Ovary (tissue), 3 donors: Measurements from ENCODE around the gene RARRES2.

Experiments used
- CTCF ChIP-seq, 3 donors: fragments of 450-650 bp in 2 of 3; fragments of 200-600 bp in 1 of 3; IDR thresholded peaks; one replicate each; pipeline versions ENCODE4 v1.5.1 to v1.8.0; 2016 to 2022; ENCODE audit warnings: antibody characterized with exemption in 3 of 3, mild to moderate bottlenecking in 1 of 3
- POLR2A ChIP-seq: fragments of 450-650 bp; IDR thresholded peaks from one replicate; pipeline ENCODE4 v1.6.1; 2017; ENCODE audit warnings: antibody characterized with exemption, mild to moderate bottlenecking, moderate library complexity
- donor health status: DM: no; HTN: no; CAD: no.

- no peak for TF ChIP-seq CTCF (IDR thresholded peaks at IDR 0.05)
- TF ChIP-seq POLR2A = no peak
Measured at GRCh38 chr7:150307904-150308303, 33.5 kb downstream of the RARRES2 start.
